HCT116 (cell line): ENCODE results near the gene EVC2. TPM values are rescaled to one million over a fixed set of nuclear protein-coding genes. Genes with fewer than 3 reads are reported as not detected.

ENCODE experiments used
- CBX3 ChIP-seq: IDR thresholded peaks from 2 replicates; pipeline ENCODE4 v1.6.1; 2012; ENCODE audit warnings: low read depth
- CTCF ChIP-seq, 3 experiments: fragments of 200-600 bp in 1 of 3; sonication (generic) in 1 of 3; IDR thresholded peaks in 2 of 3; conservative IDR thresholded peaks in 1 of 3; 2 replicates each; pipeline ENCODE4 v1.5.1; 2012 to 2017; ENCODE audit warnings: low read depth in 2 of 3, low read length in 2 of 3, antibody characterized with exemption in 1 of 3, borderline replicate concordance in 1 of 3, control low read depth in 1 of 3, mild to moderate bottlenecking in 1 of 3, mixed read lengths in 1 of 3, mixed run types in 1 of 3, moderate library complexity in 1 of 3; ENCODE audit not compliant: insufficient read depth in 1 of 3
- EGR1 ChIP-seq: IDR thresholded peaks from 2 replicates; pipeline ENCODE4 v1.6.1; 2012; ENCODE audit warnings: low read depth
- ELF1 ChIP-seq: IDR thresholded peaks from 2 replicates; pipeline ENCODE4 v1.6.1; 2012; ENCODE audit warnings: low read depth, borderline replicate concordance
- EZH2 ChIP-seq: fragments of 200-600 bp; sonication (generic); IDR thresholded peaks from 2 replicates; pipeline ENCODE4 v1.6.1; 2017; ENCODE audit warnings: antibody characterized with exemption, mixed run types
- EZH2phosphoT487 ChIP-seq: fragments of 200-600 bp; IDR thresholded peaks from 2 replicates; pipeline ENCODE4 v1.6.1; 2018; ENCODE audit warnings: antibody characterized with exemption, borderline replicate concordance
- FOSL1 ChIP-seq: IDR thresholded peaks from 2 replicates; pipeline ENCODE4 v1.6.1; 2012; ENCODE audit warnings: low read depth
- JUND ChIP-seq: IDR thresholded peaks from 2 replicates; pipeline ENCODE4 v1.6.1; 2012
- SIN3A ChIP-seq: IDR thresholded peaks from 2 replicates; pipeline ENCODE4 v1.6.1; 2012; ENCODE audit warnings: low read depth
- SP1 ChIP-seq: IDR thresholded peaks from 2 replicates; pipeline ENCODE4 v1.6.1; 2012; ENCODE audit warnings: low read depth
- SRF ChIP-seq: IDR thresholded peaks from 2 replicates; pipeline ENCODE4 v1.6.1; 2012; ENCODE audit warnings: low read depth
- ZBTB33 ChIP-seq: IDR thresholded peaks from 2 replicates; pipeline ENCODE4 v1.6.1; 2011; ENCODE audit warnings: mild to moderate bottlenecking, low read length, moderate library complexity; ENCODE audit not compliant: insufficient replicate concordance; ENCODE audit errors: extremely low read depth
- ZNF274 ChIP-seq: fragments of 200-500 bp; sonication (Bioruptor generic); IDR thresholded peaks from 2 replicates; pipeline ENCODE4 v1.6.1; 2014; ENCODE audit warnings: mild to moderate bottlenecking, low read depth, low read length, inconsistent platforms
- total RNA-seq: library from RNA; stranded (reverse); gene quantifications from one replicate; pipeline ENCODE4 v1.2.1, GENCODE V29; 2021; ENCODE audit not compliant: unreplicated experiment

The EVC2 gene
- total RNA-seq, 1 experiment from 2014 or later: not detected

GRCh38 chr4:5632066-5632440 lies 76.3 kb downstream of the EVC2 start (continued):
- TF ChIP-seq CTCF (IDR thresholded peaks at IDR 0.05 in 2 of 3, conservative IDR thresholded peaks at IDR 0.05 in 1 of 3; ENCODE audit: borderline replicate concordance in 1 of 3, insufficient read depth in 1 of 3, low read depth in 2 of 3, low read length in 2 of 3): no peak
- TF ChIP-seq SRF: no peak
- no peak for TF ChIP-seq SP1
- no peak for TF ChIP-seq ELF1
- no peak for TF ChIP-seq EZH2phosphoT487
- TF ChIP-seq EGR1: no peak
- TF ChIP-seq JUND: no peak
- no peak for TF ChIP-seq ZNF274
- TF ChIP-seq SIN3A: no peak
- TF ChIP-seq EZH2: no peak
- no peak for TF ChIP-seq FOSL1
- no peak for TF ChIP-seq CBX3
- TF ChIP-seq ZBTB33: no peak
